T-helper 1 cell treated with Interleukin-12 subunit alpha and Interleukin-12 subunit beta and Interleukin-4 antibody, amounts not matched to agents 30 ng/mL and 1 ng/mL, for 36 hours (primary cell): ENCODE results near the gene XPO5. TPM values are rescaled to one million over a fixed set of nuclear protein-coding genes. Genes with fewer than 3 reads are reported as not detected.

Experiments used
- intact Hi-C: fragments of 100-400 bp; cut with micrococcal nuclease; formaldehyde crosslinking; loops from one replicate; pipeline ENCODE4 v1.15.1; 2024
- total RNA-seq: library from RNA; stranded (reverse); gene quantifications from 2 replicates; pipeline ENCODE4 v1.2.3, GENCODE V29; 2022

XPO5 gene
- total RNA-seq, 1 donor from 2014 or later, result 94.6 TPM

DNA sequence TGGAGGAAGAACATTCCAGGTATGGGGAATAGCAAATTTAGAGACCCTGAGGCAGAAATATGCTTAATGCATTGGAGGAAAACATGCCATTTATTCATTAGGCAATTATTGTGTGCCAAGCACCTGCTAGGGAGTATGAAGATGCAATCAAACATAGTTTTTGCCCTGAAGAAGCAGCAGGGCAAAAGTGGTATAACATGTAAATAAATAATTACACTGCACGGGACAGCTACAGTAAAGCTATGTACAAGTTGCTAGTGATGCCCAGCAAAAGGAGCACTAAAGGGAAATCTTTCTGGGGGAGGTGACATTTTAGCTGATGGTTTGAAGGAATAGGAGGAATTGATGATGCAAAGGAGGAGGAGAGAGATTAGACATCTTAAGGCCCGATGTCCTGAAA, 99.1 kb downstream of the XPO5 start:
- intact Hi-C loops, result loop anchor here (1.0 to 2.0 kb wide), 11 partner anchors 21 to 547 kb away; partner anchors contain the start of genes ABCC10, CNPY3, CRIP3 and DLK2

GRCh38 chr6:43475516-43475915, 100.3 kb downstream of the XPO5 start:
- intact Hi-C loops, result no loop called here

GRCh38 chr6:43472515-43472914, 103.3 kb downstream of the XPO5 start:
- intact Hi-C loops, result no loop called here

Other genes with a start within 250 kb of the XPO5 start
- 12.0 and 12.1 TPM in 2 replicates for gene ZNF318, start 206.4 kb downstream of the XPO5 start, total RNA-seq
- gene ABCC10, start 148.5 kb downstream of the XPO5 start, total RNA-seq, result 52.3 and 54.5 TPM in 2 replicates
- gene DLK2, start 120.5 kb downstream of the XPO5 start, total RNA-seq, result 0.39 TPM in 2 replicates
- 38.5 and 43.4 TPM in 2 replicates for gene TJAP1, start 98.5 kb downstream of the XPO5 start, total RNA-seq
- 0.10 and 0.27 TPM in 2 replicates for gene LRRC73, start 65.7 kb downstream of the XPO5 start, total RNA-seq
- 73.2 and 77.3 TPM in 2 replicates for gene YIPF3, start 59.1 kb downstream of the XPO5 start, total RNA-seq
- 40.1 and 45.5 TPM in 2 replicates for gene POLR1C, start 58.9 kb downstream of the XPO5 start, total RNA-seq
- 62.5 and 68.5 TPM in 2 replicates for gene POLH, start 147 bp upstream of the XPO5 start, total RNA-seq
- 99.1 and 104 TPM in 2 replicates for gene GTPBP2, start 53.2 kb upstream of the XPO5 start, total RNA-seq
- 46.8 and 47.1 TPM in 2 replicates for gene MAD2L1BP, start 59.8 kb upstream of the XPO5 start, total RNA-seq
- gene RSPH9, start 69.0 kb upstream of the XPO5 start, total RNA-seq, result not detected in 2 replicates
- 41.6 and 45.0 TPM in 2 replicates for gene MRPS18A, start 111.8 kb upstream of the XPO5 start, total RNA-seq
- gene VEGFA, start 194.2 kb upstream of the XPO5 start, total RNA-seq, result 21.1 and 23.1 TPM in 2 replicates